Left lung (tissue), 10 donors: ENCODE data around the gene FMN1. TPM values are rescaled to one million over a fixed set of nuclear protein-coding genes. Genes with fewer than 3 reads are reported as not detected.

Experiments
- ATAC-seq: fragments of 200-7000 bp; cut with Tn5 transposase; one replicate; pipeline ENCODE4 v1.9.1; 2020; ENCODE audit warnings: moderate library complexity
- DNase-seq, 4 donors: peaks; one replicate each; pipeline ENCODE4 v3.0.0-alpha.2; 2013 to 2020
- H3K27ac ChIP-seq, 2 donors: fragments of 200-600 bp; sonication (generic) in 1 of 2; one replicate each; pipeline versions ENCODE4 v1.5.0 to v1.8.0; 2020 to 2021
- H3K27me3 ChIP-seq, 2 donors: fragments of 200-600 bp; sonication (generic) in 1 of 2; one replicate each; pipeline versions ENCODE4 v1.5.0 to v1.8.0; 2020 to 2021
- H3K36me3 ChIP-seq, 2 donors: fragments of 200-600 bp; sonication (generic) in 1 of 2; one replicate each; pipeline versions ENCODE4 v1.5.0 to v1.8.0; 2020 to 2021
- H3K4me1 ChIP-seq, 2 donors: fragments of 200-600 bp; one replicate each; pipeline ENCODE4 v1.8.0; 2021
- H3K4me3 ChIP-seq, 2 donors: fragments of 200-600 bp; sonication (generic) in 1 of 2; one replicate each; pipeline versions ENCODE4 v1.5.0 to v1.8.0; 2020 to 2021; ENCODE audit warnings: mild to moderate bottlenecking in 1 of 2
- H3K9me3 ChIP-seq, 2 donors: fragments of 200-600 bp; sonication (generic) in 1 of 2; one replicate each; pipeline versions ENCODE4 v1.5.0 to v1.8.0; 2020 to 2021
- intact Hi-C, 2 donors: fragments of 100-400 bp; cut with DNase I; formaldehyde crosslinking; loops; one replicate each; pipeline versions ENCODE4 v1.11.2 to v1.14.2; 2022
- polyA plus RNA-seq, 6 donors: library from polyadenylated mRNA; unstranded; fragments of 120-200 nt; gene quantifications; one replicate each; pipeline ENCODE4 v1.2.1, GENCODE V29; 2013; ENCODE audit not compliant: insufficient read length in 6 of 6
- total RNA-seq, 2 donors: library from RNA; stranded (reverse); fragmentation: NEBNext Ultra II Directional; extraction: Animal tissue kit (Norgen Biotek cat#: 25700); gene quantifications; one replicate each; pipeline ENCODE4 v1.2.1, GENCODE V29; 2021
- TF ChIP-seq, protein P1 (sequence below), 2 donors: fragments of 200-600 bp; sonication (generic) in 1 of 2; IDR thresholded peaks; one replicate each; pipeline versions ENCODE4 v1.5.0 to v1.8.0; 2021; ENCODE audit warnings: antibody characterized with exemption in 2 of 2
- donor health status: DM: no; HTN: yes; CAD: no.
- donor health status: DM: no; HTN: no; CAD: no.

Gene FMN1
- total and polyA plus RNA-seq, 8 donors, result 4.6 to 45.2 (median 8.4) TPM

GRCh38 chr15:33005582-33005981 is 188.9 kb downstream of the FMN1 start:
- Histone ChIP-seq H3K27me3 (no peaks in the 10 kb centered on the region), H3K4me3 (no peak overlapping the region), H3K27ac (no peak overlapping the region), H3K9me3 (no peaks in the 10 kb centered on the region), H3K36me3 (no peaks in the 10 kb centered on the region), H3K4me1 (peaks cover 0 to 12% of the 10 kb centered on the region in 2 donors)
- TF ChIP-seq, protein P1, sequence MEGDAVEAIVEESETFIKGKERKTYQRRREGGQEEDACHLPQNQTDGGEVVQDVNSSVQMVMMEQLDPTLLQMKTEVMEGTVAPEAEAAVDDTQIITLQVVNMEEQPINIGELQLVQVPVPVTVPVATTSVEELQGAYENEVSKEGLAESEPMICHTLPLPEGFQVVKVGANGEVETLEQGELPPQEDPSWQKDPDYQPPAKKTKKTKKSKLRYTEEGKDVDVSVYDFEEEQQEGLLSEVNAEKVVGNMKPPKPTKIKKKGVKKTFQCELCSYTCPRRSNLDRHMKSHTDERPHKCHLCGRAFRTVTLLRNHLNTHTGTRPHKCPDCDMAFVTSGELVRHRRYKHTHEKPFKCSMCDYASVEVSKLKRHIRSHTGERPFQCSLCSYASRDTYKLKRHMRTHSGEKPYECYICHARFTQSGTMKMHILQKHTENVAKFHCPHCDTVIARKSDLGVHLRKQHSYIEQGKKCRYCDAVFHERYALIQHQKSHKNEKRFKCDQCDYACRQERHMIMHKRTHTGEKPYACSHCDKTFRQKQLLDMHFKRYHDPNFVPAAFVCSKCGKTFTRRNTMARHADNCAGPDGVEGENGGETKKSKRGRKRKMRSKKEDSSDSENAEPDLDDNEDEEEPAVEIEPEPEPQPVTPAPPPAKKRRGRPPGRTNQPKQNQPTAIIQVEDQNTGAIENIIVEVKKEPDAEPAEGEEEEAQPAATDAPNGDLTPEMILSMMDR (IDR thresholded peaks at IDR 0.05), result no peak
- DNase-seq (no peak), ATAC-seq (no peak)
- intact Hi-C loops, result no loop called here

- Histone ChIP-seq H3K9me3 (no peaks in the 10 kb centered on the region), H3K4me1 (peaks cover 0 to 7% of the 10 kb centered on the region in 2 donors), H3K27me3 (no peaks in the 10 kb centered on the region), H3K36me3 (no peaks in the 10 kb centered on the region), H3K27ac (no peak overlapping the region), H3K4me3 (no peak overlapping the region)
- intact Hi-C loops, result no loop called here
- ATAC-seq, result no peak
- TF ChIP-seq, protein P1 (IDR thresholded peaks at IDR 0.05), result no peak
- no peak for DNase-seq
Measured at GRCh38 chr15:33001926-33002325, 192.6 kb downstream of the FMN1 start.

DNA sequence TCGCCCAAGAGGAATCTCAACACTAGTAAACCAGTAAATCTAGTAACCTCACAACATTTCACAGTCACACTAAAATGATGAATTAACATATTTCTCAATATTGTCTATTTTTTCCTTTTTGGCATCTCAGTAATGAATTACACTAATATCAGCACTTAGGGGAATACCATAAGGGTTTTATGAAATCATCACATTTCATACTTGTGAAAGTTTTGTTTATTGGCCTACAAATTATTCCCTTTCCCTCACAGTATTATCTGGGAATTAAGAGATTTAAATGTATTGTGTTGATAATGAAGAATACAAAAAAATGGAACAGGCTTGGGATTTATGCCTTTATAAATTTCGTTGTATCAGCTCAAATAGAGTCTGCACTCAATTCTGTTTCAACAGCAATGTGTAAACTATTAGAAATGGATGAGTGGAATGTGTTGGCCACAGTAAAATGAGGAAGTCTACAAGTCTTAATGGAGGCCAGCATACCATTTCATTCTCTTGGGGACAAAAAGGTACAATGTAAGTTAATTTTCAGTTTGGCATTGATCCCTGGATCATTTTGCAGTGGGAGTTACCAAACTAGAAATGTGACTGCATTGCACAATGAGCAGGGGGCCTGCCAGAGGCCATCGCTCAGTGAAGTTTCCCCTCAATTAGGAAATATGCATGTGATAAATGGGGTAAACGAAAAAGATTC is 195.4 kb downstream of the FMN1 start:
- TF ChIP-seq, protein P1 (IDR thresholded peaks at IDR 0.05), result no peak
- ATAC-seq (peak; percentile 40), DNase-seq (no peak)
- Histone ChIP-seq H3K4me3 (no peak overlapping the region), H3K27ac (no peak overlapping the region), H3K36me3 (no peaks in the 10 kb centered on the region), H3K9me3 (no peaks in the 10 kb centered on the region), H3K27me3 (no peaks in the 10 kb centered on the region), H3K4me1 (no peaks in the 10 kb centered on the region)
- intact Hi-C loops, result loop anchor here in 1 of 2 donors (10.0 kb wide), 1 partner anchor 334 kb away; no protein-coding TSS in a partner anchor

DNA sequence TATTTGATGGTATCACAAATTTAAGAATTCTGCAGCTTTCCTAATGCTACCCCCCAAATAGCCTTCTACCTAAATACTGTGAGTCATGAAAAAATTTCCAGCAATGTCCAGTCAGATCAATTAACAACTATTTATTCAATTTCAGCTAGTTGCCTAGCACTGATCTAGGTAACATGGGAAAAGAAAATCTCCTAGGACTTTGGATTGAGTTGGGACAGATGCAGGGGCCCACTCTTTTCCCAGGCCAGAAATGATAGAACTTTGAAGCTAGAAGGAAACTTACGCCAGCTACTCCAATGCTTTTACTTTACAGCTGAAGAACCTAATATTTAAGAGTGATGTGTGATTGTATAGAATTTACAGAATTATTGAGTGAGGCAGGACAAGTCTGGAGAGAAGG is 196.3 kb downstream of the FMN1 start:
- intact Hi-C loops, result loop anchor here in 1 of 2 donors (10.0 kb wide), 1 partner anchor 333 kb away; no protein-coding TSS in a partner anchor

DNA sequence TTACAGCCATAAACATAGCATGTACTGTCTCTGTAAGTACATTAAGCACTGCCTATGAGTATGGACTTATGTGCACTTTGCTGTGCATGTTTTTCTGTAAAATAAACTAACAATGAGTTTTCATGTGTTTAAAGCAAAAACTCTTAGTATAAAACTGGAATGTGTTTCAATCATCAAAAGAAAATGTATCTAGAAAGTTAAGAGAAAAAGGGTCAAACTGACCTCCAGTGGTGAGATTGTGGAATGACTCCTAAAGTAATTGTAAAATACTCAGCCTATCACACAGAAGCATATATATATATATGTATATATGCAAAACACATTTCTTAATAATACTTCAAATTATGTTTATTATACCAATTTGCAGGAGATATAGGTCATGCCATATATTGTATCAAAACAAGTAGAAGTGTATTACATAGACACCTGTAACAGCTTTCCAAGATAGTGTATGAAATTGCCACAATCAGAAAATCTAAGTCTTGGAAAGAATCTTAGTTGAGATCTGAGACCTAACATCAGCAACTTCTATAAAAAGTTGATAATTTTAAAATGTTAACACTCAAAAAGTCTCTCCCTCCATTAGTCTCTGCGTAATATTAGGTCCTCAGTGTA is 199.6 kb downstream of the FMN1 start:
- peak; percentile 59 for ATAC-seq
- no peak overlapping the region for H3K4me3 ChIP-seq
- intact Hi-C loops, result loop anchor here in 1 of 2 donors (10.0 kb wide), 1 partner anchor 330 kb away; no protein-coding TSS in a partner anchor
- no peaks in the 10 kb centered on the region for H3K36me3 ChIP-seq
- H3K9me3 ChIP-seq, result no peaks in the 10 kb centered on the region
- H3K27me3 ChIP-seq, result no peaks in the 10 kb centered on the region
- H3K4me1 ChIP-seq, result no peaks in the 10 kb centered on the region
- no peak overlapping the region for H3K27ac ChIP-seq
- peak in 2 of 4 donors; percentile 24 to 37 for DNase-seq
- TF ChIP-seq, protein P1 (IDR thresholded peaks at IDR 0.05), result peak; percentile 46 to 56

More for the DNA sequence above, 196.3 kb downstream of the FMN1 start:
- H3K9me3 ChIP-seq, result no peaks in the 10 kb centered on the region
- no peaks in the 10 kb centered on the region for H3K27me3 ChIP-seq
- TF ChIP-seq, protein P1 (IDR thresholded peaks at IDR 0.05), result no peak
- no peak overlapping the region for H3K27ac ChIP-seq
- no peak for DNase-seq
- H3K4me3 ChIP-seq, result no peak overlapping the region
- no peak for ATAC-seq
- no peaks in the 10 kb centered on the region for H3K36me3 ChIP-seq
- no peaks in the 10 kb centered on the region for H3K4me1 ChIP-seq
